ENCODE measurements around the gene TMEM207.
"Not testable (repeated sequence)": the region's sequence is repeated elsewhere in the genome, so short reads cannot be mapped to it uniquely, and the experiment has no call there.

The TMEM207 gene

GRCh38 chr3:190449801-190450200 lies at the start of gene TMEM207:
Gene TMEM207 (minus strand): TSS chr3:190449901. CDS start chr3:190449809, 92 bp downstream.
- FAIRE-seq (no peak), DNase-seq (ENCODE audit: low spot score) (no peak)

- FAIRE-seq, result no peak
- no peak for DNase-seq (ENCODE audit: low spot score)
Measured at GRCh38 chr3:190499122-190499521, 49.4 kb upstream of the TMEM207 start.

GRCh38 chr3:190498293-190498692 lies 48.6 kb upstream of the TMEM207 start:
- no peak for FAIRE-seq

GRCh38 chr3:190497811-190498210 lies 48.1 kb upstream of the TMEM207 start:
- DNase-seq (ENCODE audit: low spot score), result no peak
- FAIRE-seq, result no peak

More at GRCh38 chr3:190498293-190498692, 48.6 kb upstream of the TMEM207 start:
- no peak for DNase-seq (ENCODE audit: low spot score)

GRCh38 chr3:190496859-190497258 lies 47.2 kb upstream of the TMEM207 start:
- FAIRE-seq (no peak), DNase-seq (ENCODE audit: low spot score) (no peak)

- no peak for DNase-seq (ENCODE audit: low spot score)
- FAIRE-seq, result no peak
Measured at GRCh38 chr3:190495796-190496195, 46.1 kb upstream of the TMEM207 start.

GRCh38 chr3:190495354-190495753 lies 45.7 kb upstream of the TMEM207 start:
- FAIRE-seq (no peak), DNase-seq (ENCODE audit: low spot score) (no peak)

GRCh38 chr3:190494907-190495306 lies 45.2 kb upstream of the TMEM207 start:
- DNase-seq (ENCODE audit: low spot score), result no peak
- no peak for FAIRE-seq

- no peak for FAIRE-seq
- DNase-seq (ENCODE audit: low spot score), result no peak
Measured at GRCh38 chr3:190492966-190493365, 43.3 kb upstream of the TMEM207 start.

GRCh38 chr3:190492129-190492528 lies 42.4 kb upstream of the TMEM207 start:
- no peak for FAIRE-seq
- peak; percentile 40 for DNase-seq (ENCODE audit: low spot score)

GRCh38 chr3:190491533-190492054 lies 41.9 kb upstream of the TMEM207 start:
- FAIRE-seq (peak; percentile 90), DNase-seq (ENCODE audit: low spot score) (peak; percentile 84)

- no peak for FAIRE-seq
- no peak for DNase-seq (ENCODE audit: low spot score)
Measured at GRCh38 chr3:190486908-190487607, 37.4 kb upstream of the TMEM207 start.

GRCh38 chr3:190486533-190486864 lies 36.8 kb upstream of the TMEM207 start:
- DNase-seq (ENCODE audit: low spot score) (no peak), FAIRE-seq (no peak)

- FAIRE-seq (no peak), DNase-seq (ENCODE audit: low spot score) (no peak)
Measured at GRCh38 chr3:190485830-190486532, 36.3 kb upstream of the TMEM207 start.

- FAIRE-seq, result no peak
- DNase-seq (ENCODE audit: low spot score), result no peak
Measured at GRCh38 chr3:190481779-190482178, 32.1 kb upstream of the TMEM207 start.

- FAIRE-seq; DNase-seq (ENCODE audit: low spot score): not testable (repeated sequence)
Measured at GRCh38 chr3:190473261-190473660, 23.6 kb upstream of the TMEM207 start.

GRCh38 chr3:190467922-190468321 lies 18.2 kb upstream of the TMEM207 start:
- FAIRE-seq, result no peak
- DNase-seq (ENCODE audit: low spot score), result no peak

- FAIRE-seq (no peak), DNase-seq (ENCODE audit: low spot score) (no peak)
Measured at GRCh38 chr3:190458040-190458439, 8.3 kb upstream of the TMEM207 start.

GRCh38 chr3:190456770-190457169 lies 7.1 kb upstream of the TMEM207 start:
- no peak for FAIRE-seq

GRCh38 chr3:190455828-190456227 lies 6.1 kb upstream of the TMEM207 start:
- FAIRE-seq, result peak; percentile 87

More at GRCh38 chr3:190456770-190457169, 7.1 kb upstream of the TMEM207 start:
- DNase-seq (ENCODE audit: low spot score), result no peak

GRCh38 chr3:190448256-190448655 lies 1.4 kb downstream of the TMEM207 start:
- no peak for DNase-seq (ENCODE audit: low spot score)
- no peak for FAIRE-seq

More at GRCh38 chr3:190455828-190456227, 6.1 kb upstream of the TMEM207 start:
- no peak for DNase-seq (ENCODE audit: low spot score)

GRCh38 chr3:190446573-190447279 lies 3.0 kb downstream of the TMEM207 start:
- no peak for FAIRE-seq

More at GRCh38 chr3:190446573-190447279, 3.0 kb downstream of the TMEM207 start:
- DNase-seq (ENCODE audit: low spot score), result no peak

All from RCC 7860 (cell line).